Natural killer cell (primary cell): Measurements from ENCODE around the gene MYO7B. TPM values are rescaled to one million over a fixed set of nuclear protein-coding genes. Genes with fewer than 3 reads are reported as not detected.
A peak's percentile ranks its signal among the peaks of the same experiment; 100 is the strongest.

Source experiments
- ATAC-seq, 3 donors: fragments of 150-1000 bp in 2 of 3; fragments of 200-7000 bp in 1 of 3; cut with Tn5 transposase; 1 replicate in 1 of 3; 2 replicates in 2 of 3; pipeline ENCODE4 v1.10.0; 2021; ENCODE audit warnings: mild to moderate bottlenecking in 2 of 3, moderate library complexity in 2 of 3
- DNase-seq, 2 donors: peaks; one replicate each; pipeline versions ENCODE4 v3.0.0 to v3.0.0-alpha.2; 2013 to 2021; ENCODE audit warnings: mixed read lengths in 1 of 2
- H3K27ac ChIP-seq: one replicate; pipeline ENCODE4 v1.5.1; 2013; ENCODE audit warnings: mild to moderate bottlenecking, low read length
- H3K27me3 ChIP-seq: one replicate; pipeline ENCODE4 v1.6.1; 2013; ENCODE audit warnings: low read length; ENCODE audit not compliant: control insufficient read depth, insufficient read depth
- H3K36me3 ChIP-seq: one replicate; pipeline ENCODE4 v1.6.1; 2013; ENCODE audit warnings: low read length; ENCODE audit not compliant: control insufficient read depth, insufficient read depth
- H3K4me1 ChIP-seq: one replicate; pipeline ENCODE4 v1.6.1; 2013; ENCODE audit warnings: low read length; ENCODE audit not compliant: control insufficient read depth, insufficient read depth
- H3K4me3 ChIP-seq: one replicate; pipeline ENCODE4 v1.5.1; 2013; ENCODE audit warnings: low read length
- H3K9me3 ChIP-seq: one replicate; pipeline ENCODE4 v1.6.1; 2013; ENCODE audit warnings: low read length; ENCODE audit not compliant: control insufficient read depth, insufficient read depth
- H3K27ac Mint-ChIP-seq, 2 donors: one replicate each; pipeline ENCODE4 v1.8.0; 2022; ENCODE audit warnings: mild to moderate bottlenecking in 2 of 2, mixed read lengths in 2 of 2, moderate library complexity in 1 of 2
- H3K27me3 Mint-ChIP-seq, 2 donors: one replicate each; pipeline ENCODE4 v1.8.0; 2022; ENCODE audit warnings: low read depth in 2 of 2, mixed read lengths in 2 of 2
- H3K36me3 Mint-ChIP-seq: one replicate; pipeline ENCODE4 v1.8.0; 2022; ENCODE audit warnings: mixed read lengths
- H3K4me1 Mint-ChIP-seq, 2 donors: one replicate each; pipeline ENCODE4 v1.8.0; 2022; ENCODE audit warnings: mixed read lengths in 2 of 2
- H3K4me3 Mint-ChIP-seq: one replicate; pipeline ENCODE4 v1.8.0; 2022; ENCODE audit warnings: mild to moderate bottlenecking, moderate library complexity, mixed read lengths
- H3K9me3 Mint-ChIP-seq, 2 donors: one replicate each; pipeline ENCODE4 v1.8.0; 2022; ENCODE audit warnings: mixed read lengths in 2 of 2
- WGBS: methylation state at CpG from one replicate; pipeline ENCODE4 v1.1.7; 2013; ENCODE audit warnings: missing lambda C conversion rate; ENCODE audit not compliant: insufficient coverage; 5-methylcytosine and 5-hydroxymethylcytosine counted together
- intact Hi-C: fragments of 100-400 bp; cut with micrococcal nuclease; formaldehyde crosslinking; loops from one replicate; pipeline ENCODE4 v1.14.2; 2022
- total RNA-seq, 4 donors: library from RNA; stranded (reverse); fragments of 120-200 nt in 1 of 4; gene quantifications; one replicate each; pipeline versions ENCODE4 v1.2.3 to v1.2.4, GENCODE V29; 2013 to 2022
- TF ChIP-seq, protein P1 (sequence below): fragments of 200-600 bp; IDR thresholded peaks from one replicate; pipeline ENCODE4 v1.8.0; 2022; ENCODE audit warnings: antibody characterized with exemption

The MYO7B gene
- total RNA-seq, 3 donors from 2014 or later (not counting 1 experiment from before 2014, with no cell fraction given), result 0.14 to 0.45 (median 0.25) TPM

DNA sequence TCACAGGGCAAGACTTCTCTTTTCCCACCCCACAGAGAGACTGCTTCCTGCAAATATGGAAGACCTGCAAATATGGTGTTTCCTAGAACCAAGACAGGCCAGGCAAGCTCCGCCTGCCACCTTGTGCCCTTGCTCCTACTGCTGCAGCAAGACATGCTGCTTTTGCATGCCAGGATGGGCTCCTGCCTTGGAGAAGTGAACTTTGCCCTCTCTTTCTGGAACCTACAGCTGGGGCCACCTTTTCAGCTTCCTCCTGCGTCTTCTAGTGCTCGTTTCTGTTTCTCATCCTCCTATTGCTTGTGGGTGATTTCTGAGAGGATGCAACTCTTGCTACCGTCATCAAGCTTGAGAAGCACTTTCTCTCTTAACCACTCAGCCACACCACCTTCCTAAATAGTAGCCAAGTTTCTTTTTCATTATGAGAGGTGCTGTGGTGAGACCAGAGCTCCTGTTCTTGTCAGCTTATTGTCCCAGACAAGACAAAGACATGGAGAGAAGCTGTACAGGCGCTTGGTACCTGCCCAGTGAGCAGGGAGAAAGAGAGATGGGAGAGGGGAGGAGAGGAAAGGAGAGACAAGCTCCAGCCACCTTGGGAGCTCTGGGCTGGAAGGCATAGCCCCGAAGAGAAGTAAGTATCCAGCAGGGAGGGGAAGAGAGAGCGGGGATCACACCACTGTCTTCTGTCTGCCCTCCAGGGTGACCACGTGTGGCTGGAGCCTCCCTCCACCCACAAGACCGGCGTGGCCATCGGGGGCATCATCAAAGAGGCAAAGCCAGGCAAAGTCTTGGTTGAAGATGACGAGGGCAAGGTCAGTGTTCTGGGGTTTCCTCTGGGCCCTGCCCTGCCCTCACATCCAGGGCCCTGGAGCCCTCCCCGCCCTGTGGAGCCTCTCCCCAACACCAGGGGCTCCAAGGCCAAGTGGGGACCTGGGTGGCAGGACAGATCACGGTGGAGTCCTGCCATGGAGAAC is 28.3 kb downstream of the MYO7B start:
- H3K4me1 Mint-ChIP-seq, result peaks cover 9% of the 10 kb centered on the region in 2 donors
- Histone ChIP-seq H3K27me3 (no peaks in the 10 kb centered on the region), H3K27ac (peak overlapping the region; percentile 18), H3K36me3 (no peaks in the 10 kb centered on the region), H3K9me3 (no peaks in the 10 kb centered on the region), H3K4me3 (no peak overlapping the region), H3K4me1 (peaks cover 12% of the 10 kb centered on the region)
- WGBS, result 74% methylated on average over 11 of the region's 14 CpGs
- intact Hi-C loops, result no loop called here
- peak overlapping the region in 1 of 2 donors; percentile 21 for H3K27ac Mint-ChIP-seq
- DNase-seq (no peak), ATAC-seq (peak; percentile 44 to 71 (median 51))
- H3K36me3 Mint-ChIP-seq, result no peaks in the 10 kb centered on the region
- TF ChIP-seq, protein P1, sequence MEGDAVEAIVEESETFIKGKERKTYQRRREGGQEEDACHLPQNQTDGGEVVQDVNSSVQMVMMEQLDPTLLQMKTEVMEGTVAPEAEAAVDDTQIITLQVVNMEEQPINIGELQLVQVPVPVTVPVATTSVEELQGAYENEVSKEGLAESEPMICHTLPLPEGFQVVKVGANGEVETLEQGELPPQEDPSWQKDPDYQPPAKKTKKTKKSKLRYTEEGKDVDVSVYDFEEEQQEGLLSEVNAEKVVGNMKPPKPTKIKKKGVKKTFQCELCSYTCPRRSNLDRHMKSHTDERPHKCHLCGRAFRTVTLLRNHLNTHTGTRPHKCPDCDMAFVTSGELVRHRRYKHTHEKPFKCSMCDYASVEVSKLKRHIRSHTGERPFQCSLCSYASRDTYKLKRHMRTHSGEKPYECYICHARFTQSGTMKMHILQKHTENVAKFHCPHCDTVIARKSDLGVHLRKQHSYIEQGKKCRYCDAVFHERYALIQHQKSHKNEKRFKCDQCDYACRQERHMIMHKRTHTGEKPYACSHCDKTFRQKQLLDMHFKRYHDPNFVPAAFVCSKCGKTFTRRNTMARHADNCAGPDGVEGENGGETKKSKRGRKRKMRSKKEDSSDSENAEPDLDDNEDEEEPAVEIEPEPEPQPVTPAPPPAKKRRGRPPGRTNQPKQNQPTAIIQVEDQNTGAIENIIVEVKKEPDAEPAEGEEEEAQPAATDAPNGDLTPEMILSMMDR, result no peak
- no peaks in the 10 kb centered on the region for H3K9me3 Mint-ChIP-seq
- H3K4me3 Mint-ChIP-seq, result no peak overlapping the region
- peaks cover 0 to 3% of the 10 kb centered on the region in 2 donors for H3K27me3 Mint-ChIP-seq

DNA sequence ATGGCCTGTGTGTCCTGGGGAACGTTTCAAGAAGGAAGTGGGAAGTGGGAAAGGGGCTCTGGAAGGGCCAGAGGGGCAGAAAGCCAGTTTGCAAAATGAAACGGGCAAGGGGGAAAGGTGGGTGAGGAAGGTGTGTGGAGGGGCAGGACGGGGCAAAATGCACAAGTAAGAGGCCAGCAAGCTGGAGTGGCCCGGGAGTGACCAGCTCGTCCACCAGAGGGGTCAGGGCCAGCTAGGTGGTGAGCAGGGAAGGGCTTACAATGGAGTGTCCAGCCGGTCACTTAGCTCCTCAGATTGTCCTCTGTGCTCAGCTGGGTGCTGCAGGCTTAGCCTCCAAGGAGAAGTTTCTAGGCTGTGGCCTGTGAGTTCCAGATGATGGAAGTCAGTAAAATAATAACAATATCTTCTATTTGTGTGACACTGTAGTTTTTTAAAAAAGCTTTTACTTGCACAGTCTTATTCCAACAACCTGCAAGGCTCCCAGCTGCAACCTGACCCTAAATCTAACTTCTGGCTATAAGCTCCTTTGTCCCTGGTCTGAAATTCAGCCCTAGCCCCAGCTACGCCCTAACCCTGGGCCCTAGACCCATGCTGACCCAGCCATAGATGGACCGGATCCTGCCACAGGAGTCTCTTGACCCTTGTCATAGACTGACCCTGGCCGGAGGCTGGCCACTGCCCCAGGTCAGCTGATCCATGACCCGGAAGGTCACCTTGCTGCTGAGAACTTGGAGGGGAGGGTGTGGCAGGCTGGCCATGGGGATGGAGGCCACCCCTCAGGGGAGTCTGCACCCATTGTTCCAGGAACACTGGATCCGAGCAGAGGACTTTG is 29.2 kb downstream of the MYO7B start:
- H3K27me3 ChIP-seq, result no peaks in the 10 kb centered on the region
- peak in 1 of 2 donors; percentile 13 for DNase-seq
- H3K36me3 ChIP-seq, result no peaks in the 10 kb centered on the region
- no peak overlapping the region for H3K27ac Mint-ChIP-seq
- no peak for ATAC-seq
- peaks cover 12% of the 10 kb centered on the region for H3K4me1 ChIP-seq
- peaks cover 0 to 1% of the 10 kb centered on the region in 2 donors for H3K27me3 Mint-ChIP-seq
- H3K27ac ChIP-seq, result no peak overlapping the region
- H3K9me3 Mint-ChIP-seq, result no peaks in the 10 kb centered on the region
- TF ChIP-seq, protein P1, result no peak
- intact Hi-C loops, result no loop called here
- no peak overlapping the region for H3K4me3 Mint-ChIP-seq
- no peaks in the 10 kb centered on the region for H3K9me3 ChIP-seq
- H3K4me3 ChIP-seq, result no peak overlapping the region
- H3K4me1 Mint-ChIP-seq, result peaks cover 9% of the 10 kb centered on the region in 2 donors
- WGBS, result 88% methylated on average over 11 of the region's 11 CpGs
- H3K36me3 Mint-ChIP-seq, result no peaks in the 10 kb centered on the region

DNA sequence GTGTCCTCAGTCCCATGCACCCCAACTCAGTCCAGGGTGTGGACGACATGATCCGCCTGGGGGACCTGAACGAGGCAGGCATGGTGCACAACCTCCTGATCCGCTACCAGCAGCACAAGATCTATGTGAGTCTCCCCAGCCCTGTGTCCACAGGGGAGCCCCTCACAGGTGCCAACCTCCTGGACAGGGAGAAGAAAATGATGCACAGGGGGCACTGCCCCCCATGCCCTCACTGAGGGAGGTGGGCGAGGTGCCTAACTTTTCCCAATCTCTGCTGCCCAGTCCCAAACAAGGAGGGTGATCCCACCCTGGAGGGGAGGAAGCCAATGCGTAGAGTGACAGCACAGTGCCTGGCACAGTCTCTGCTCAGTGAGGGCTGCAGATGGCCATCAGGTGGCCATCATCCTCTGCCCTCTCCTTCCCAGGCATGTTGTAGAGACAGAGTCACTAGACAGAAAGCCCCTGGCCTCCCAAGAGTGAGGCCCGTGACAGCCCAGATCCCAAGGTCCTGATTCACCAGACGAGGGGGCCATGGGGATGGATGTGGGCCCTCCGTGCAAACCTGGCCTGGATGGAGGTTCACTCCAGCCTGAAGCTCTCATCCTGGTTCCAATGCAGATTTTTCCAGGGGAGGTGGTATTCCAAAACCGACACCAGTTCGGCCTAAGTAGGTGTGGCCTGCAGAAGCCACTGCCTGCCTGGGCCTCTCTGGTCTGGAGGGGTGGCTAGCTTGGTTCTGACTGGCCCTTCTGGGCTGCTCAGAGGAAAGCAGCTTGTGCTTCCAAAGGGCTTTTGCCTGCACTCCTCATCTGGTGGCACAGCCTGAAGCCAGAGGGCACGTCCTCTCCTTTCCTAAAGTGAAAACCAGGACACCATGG is 30.0 kb downstream of the MYO7B start:
- DNase-seq (peak in 1 of 2 donors; percentile 9), ATAC-seq (no peak)
- Histone ChIP-seq H3K4me3 (no peak overlapping the region), H3K27me3 (no peaks in the 10 kb centered on the region), H3K36me3 (no peaks in the 10 kb centered on the region), H3K27ac (no peak overlapping the region), H3K4me1 (peaks cover 12% of the 10 kb centered on the region), H3K9me3 (no peaks in the 10 kb centered on the region)
- Mint-ChIP-seq H3K4me3 (no peak overlapping the region), H3K27ac (no peak overlapping the region), H3K36me3 (no peaks in the 10 kb centered on the region), H3K4me1 (peaks cover 9% of the 10 kb centered on the region in 2 donors), H3K9me3 (no peaks in the 10 kb centered on the region), H3K27me3 (no peaks in the 10 kb centered on the region)
- intact Hi-C loops, result no loop called here
- 91% methylated on average over 12 of the region's 12 CpGs for WGBS
- TF ChIP-seq, protein P1, result no peak
